ENCODE measurements around the gene CCT8.
"Not testable (repeated sequence)": the region's sequence is repeated elsewhere in the genome, so short reads cannot be mapped to it uniquely, and the experiment has no call there.

Gene CCT8

DNA sequence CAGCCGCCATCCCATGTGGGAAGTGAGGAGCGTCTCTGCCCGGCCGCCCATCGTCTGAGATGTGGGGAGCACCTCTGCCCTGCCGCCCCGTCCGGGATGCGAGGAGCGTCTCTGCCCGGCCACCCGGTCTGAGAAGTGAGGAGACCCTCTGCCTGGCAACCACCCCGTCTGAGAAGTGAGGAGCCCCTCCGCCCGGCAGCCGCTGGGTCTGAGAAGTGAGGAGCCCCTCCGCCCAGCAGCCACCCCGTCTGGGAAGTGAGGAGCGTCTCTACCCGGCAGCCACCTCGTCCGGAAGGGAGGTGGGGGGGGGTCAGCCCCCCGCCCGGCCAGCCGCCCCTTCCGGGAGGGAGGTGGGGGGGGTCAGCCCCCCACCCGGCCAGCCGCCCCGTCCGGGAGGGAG, 62.2 kb downstream of the CCT8 start:
- DNase-seq = not testable (repeated sequence)

DNA sequence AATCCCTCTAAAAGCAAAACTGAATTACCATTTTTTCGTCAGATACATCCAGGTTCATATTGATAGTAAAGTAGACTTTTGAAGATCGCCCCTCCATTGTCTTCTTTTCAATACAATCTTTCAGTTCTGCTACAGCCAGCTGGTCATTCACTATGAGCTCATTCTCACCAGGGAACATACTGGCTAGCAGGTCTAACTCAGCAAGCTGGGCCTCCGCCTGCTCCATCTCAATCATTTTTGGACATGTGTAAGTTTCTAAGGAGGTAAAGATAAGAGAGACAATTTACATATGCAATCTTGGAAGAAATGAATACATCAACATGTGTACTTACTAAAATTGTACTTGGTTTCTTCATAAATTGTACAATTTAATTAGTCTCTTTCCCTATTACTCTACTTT, 65.1 kb downstream of the CCT8 start:
- DNase-seq = no peak

DNA sequence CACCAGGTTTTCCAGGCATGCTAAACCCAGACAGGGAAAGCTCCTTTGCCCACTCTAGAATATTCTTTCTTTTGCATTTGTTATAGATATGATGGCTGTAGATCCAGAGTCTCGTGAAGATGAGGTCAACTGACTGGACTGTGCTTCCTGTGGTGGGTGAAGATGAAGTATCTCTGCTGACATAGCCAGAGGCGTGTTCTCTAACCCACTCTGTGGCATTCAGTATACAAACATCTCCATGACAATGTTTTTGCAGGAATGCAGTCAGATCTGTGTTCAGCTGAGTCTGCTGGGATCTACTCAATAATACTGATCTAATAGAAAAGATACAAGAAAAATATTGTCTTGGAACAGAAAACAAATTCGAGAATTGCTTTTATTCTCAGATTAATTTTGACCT, 65.6 kb downstream of the CCT8 start:
- DNase-seq = no peak

DNA sequence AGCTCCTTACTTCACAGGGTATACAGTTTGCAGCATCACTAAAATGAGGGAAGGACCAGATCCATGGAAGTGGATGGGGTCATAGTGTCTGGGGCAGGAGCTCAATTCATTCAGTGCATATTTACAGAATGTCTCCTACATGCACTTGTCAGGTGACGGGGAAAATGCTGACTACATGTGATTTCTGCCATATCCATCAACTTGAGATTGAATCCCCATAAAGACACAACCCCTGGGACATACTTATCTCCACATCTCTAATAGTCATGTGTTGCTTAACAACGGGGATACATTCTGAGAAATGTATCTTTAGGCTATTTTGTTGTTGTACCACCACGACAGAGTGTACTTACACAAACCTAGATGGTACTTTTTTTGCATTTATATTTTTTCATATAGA, 66.3 kb downstream of the CCT8 start:
- no peak for DNase-seq

Measured in hematopoietic multipotent progenitor cell treated with erythropoietin and hydrocortisone succinate and interleukin-3 and kit ligand, for 4 days (in vitro differentiated cells).